Stimulated activated naive CD8-positive, alpha-beta T cell treated with anti-CD3 and anti-CD28 coated beads, Interleukin-15, amount 100 ng/mL, for 72 hours (primary cell): Measurements from ENCODE around the gene SS18L1.
A peak's percentile ranks its signal among the peaks of the same experiment; 100 is the strongest.

ENCODE experiments used
- ATAC-seq: fragments of 150-1000 bp; cut with Tn5 transposase; 2 replicates; pipeline ENCODE4 v1.10.0; 2021; ENCODE audit warnings: mild to moderate bottlenecking, moderate library complexity
- DNase-seq, 2 donors: peaks; one replicate each; pipeline ENCODE4 v3.0.0; 2021 to 2022
- H3K27ac Mint-ChIP-seq, 2 donors: one replicate each; pipeline ENCODE4 v1.8.0; 2022; ENCODE audit warnings: mild to moderate bottlenecking in 2 of 2, mixed read lengths in 2 of 2, moderate library complexity in 2 of 2
- H3K27me3 Mint-ChIP-seq: one replicate; pipeline ENCODE4 v1.8.0; 2022; ENCODE audit warnings: mixed read lengths
- H3K4me1 Mint-ChIP-seq: one replicate; pipeline ENCODE4 v1.8.0; 2022; ENCODE audit warnings: mild to moderate bottlenecking, mixed read lengths
- H3K4me3 Mint-ChIP-seq, 2 donors: one replicate each; pipeline ENCODE4 v1.8.0; 2022; ENCODE audit warnings: mild to moderate bottlenecking in 2 of 2, mixed read lengths in 2 of 2, moderate library complexity in 1 of 2
- H3K9me3 Mint-ChIP-seq, 2 donors: one replicate each; pipeline ENCODE4 v1.8.0; 2022; ENCODE audit warnings: mixed read lengths in 2 of 2

The SS18L1 gene

GRCh38 chr20:62197311-62197710 lies 53.7 kb downstream of the SS18L1 start:
- Mint-ChIP-seq H3K4me3 (no peak overlapping the region), H3K9me3 (no peaks in the 10 kb centered on the region), H3K4me1 (peaks cover 31% of the 10 kb centered on the region), H3K27ac (no peak overlapping the region), H3K27me3 (no peaks in the 10 kb centered on the region)
- no peak for ATAC-seq
- DNase-seq: no peak

- H3K27me3 Mint-ChIP-seq: no peaks in the 10 kb centered on the region
- no peak for ATAC-seq
- no peak for DNase-seq
- H3K9me3 Mint-ChIP-seq: no peaks in the 10 kb centered on the region
- peak overlapping the region in 1 of 2 donors; percentile 71 for H3K27ac Mint-ChIP-seq
- H3K4me3 Mint-ChIP-seq: no peak overlapping the region
- H3K4me1 Mint-ChIP-seq: peaks cover 30% of the 10 kb centered on the region
These were observed 54.2 kb downstream of the SS18L1 start for GRCh38 chr20:62197801-62198200.

- Mint-ChIP-seq H3K27me3 (no peaks in the 10 kb centered on the region), H3K27ac (peak overlapping the region in 1 of 2 donors; percentile 59), H3K4me3 (no peak overlapping the region), H3K9me3 (no peaks in the 10 kb centered on the region), H3K4me1 (peaks cover 23% of the 10 kb centered on the region)
- no peak for DNase-seq
- no peak for ATAC-seq
These were observed 54.9 kb downstream of the SS18L1 start for GRCh38 chr20:62198496-62198895.

- Mint-ChIP-seq H3K27me3 (no peaks in the 10 kb centered on the region), H3K4me3 (no peak overlapping the region), H3K27ac (no peak overlapping the region), H3K9me3 (no peaks in the 10 kb centered on the region), H3K4me1 (peaks cover 20% of the 10 kb centered on the region)
- DNase-seq (no peak), ATAC-seq (no peak)
These were observed 55.4 kb downstream of the SS18L1 start for GRCh38 chr20:62198931-62199330.

GRCh38 chr20:62200491-62201172 lies 57.1 kb downstream of the SS18L1 start:
- Mint-ChIP-seq H3K27me3 (no peaks in the 10 kb centered on the region), H3K4me1 (peaks cover 3% of the 10 kb centered on the region), H3K4me3 (no peak overlapping the region), H3K27ac (no peak overlapping the region), H3K9me3 (no peaks in the 10 kb centered on the region)
- DNase-seq (no peak), ATAC-seq (no peak)

- no peaks in the 10 kb centered on the region for H3K9me3 Mint-ChIP-seq
- no peaks in the 10 kb centered on the region for H3K27me3 Mint-ChIP-seq
- no peak for ATAC-seq
- H3K4me1 Mint-ChIP-seq: no peaks in the 10 kb centered on the region
- no peak overlapping the region for H3K4me3 Mint-ChIP-seq
- no peak for DNase-seq
- H3K27ac Mint-ChIP-seq: no peak overlapping the region
These were observed 57.9 kb downstream of the SS18L1 start for GRCh38 chr20:62201173-62202082.

- Mint-ChIP-seq H3K4me3 (no peak overlapping the region), H3K9me3 (no peaks in the 10 kb centered on the region), H3K4me1 (no peaks in the 10 kb centered on the region), H3K27ac (no peak overlapping the region), H3K27me3 (no peaks in the 10 kb centered on the region)
- ATAC-seq: no peak
- DNase-seq: no peak
These were observed 58.5 kb downstream of the SS18L1 start for GRCh38 chr20:62202083-62202395.

GRCh38 chr20:62202676-62203377 lies 59.3 kb downstream of the SS18L1 start:
- Mint-ChIP-seq H3K4me1 (no peaks in the 10 kb centered on the region), H3K27me3 (no peaks in the 10 kb centered on the region), H3K9me3 (no peaks in the 10 kb centered on the region), H3K27ac (no peak overlapping the region), H3K4me3 (no peak overlapping the region)
- ATAC-seq (no peak), DNase-seq (no peak)

GRCh38 chr20:62203378-62204030 lies 59.9 kb downstream of the SS18L1 start:
- ATAC-seq: no peak
- peak overlapping the region; percentile 15 to 53 for H3K27ac Mint-ChIP-seq
- no peak for DNase-seq
- no peak overlapping the region for H3K4me3 Mint-ChIP-seq
- no peaks in the 10 kb centered on the region for H3K9me3 Mint-ChIP-seq
- no peaks in the 10 kb centered on the region for H3K4me1 Mint-ChIP-seq
- no peaks in the 10 kb centered on the region for H3K27me3 Mint-ChIP-seq

GRCh38 chr20:62205618-62206387 lies 62.2 kb downstream of the SS18L1 start:
- no peak overlapping the region for H3K27ac Mint-ChIP-seq
- H3K27me3 Mint-ChIP-seq: no peaks in the 10 kb centered on the region
- H3K4me1 Mint-ChIP-seq: no peaks in the 10 kb centered on the region

GRCh38 chr20:62206388-62206775 lies 62.8 kb downstream of the SS18L1 start:
- Mint-ChIP-seq H3K9me3 (no peaks in the 10 kb centered on the region), H3K4me3 (no peak overlapping the region), H3K27me3 (no peaks in the 10 kb centered on the region), H3K27ac (no peak overlapping the region), H3K4me1 (no peaks in the 10 kb centered on the region)
- ATAC-seq (no peak), DNase-seq (no peak)

More at GRCh38 chr20:62205618-62206387, 62.2 kb downstream of the SS18L1 start:
- ATAC-seq: no peak
- no peaks in the 10 kb centered on the region for H3K9me3 Mint-ChIP-seq
- no peak overlapping the region for H3K4me3 Mint-ChIP-seq
- DNase-seq: no peak

- ATAC-seq (peak; percentile 22), DNase-seq (no peak)
- Mint-ChIP-seq H3K4me1 (no peaks in the 10 kb centered on the region), H3K27me3 (peaks cover 10% of the 10 kb centered on the region), H3K27ac (peak overlapping the region in 1 of 2 donors; percentile 71), H3K9me3 (no peaks in the 10 kb centered on the region), H3K4me3 (no peak overlapping the region)
These were observed 64.7 kb downstream of the SS18L1 start for GRCh38 chr20:62208061-62208794.

- Mint-ChIP-seq H3K9me3 (no peaks in the 10 kb centered on the region), H3K4me1 (no peaks in the 10 kb centered on the region), H3K27ac (no peak overlapping the region), H3K27me3 (peaks cover 16% of the 10 kb centered on the region), H3K4me3 (no peak overlapping the region)
- DNase-seq (no peak), ATAC-seq (no peak)
These were observed 65.5 kb downstream of the SS18L1 start for GRCh38 chr20:62208795-62209755.
